ENCODE data around the gene PRPF8. TPM values are rescaled to one million over a fixed set of nuclear protein-coding genes. Genes with fewer than 3 reads are reported as not detected.

The PRPF8 gene
- total RNA-seq, 4 donors from 2014 or later: 176 to 235 (median 194) TPM

- H3K4me3 ChIP-seq: no peak overlapping the region
- TF ChIP-seq EP300 (IDR thresholded peaks at IDR 0.05): no peak
- TF ChIP-seq CTCF (IDR thresholded peaks at IDR 0.05): no peak
- no peak for TF ChIP-seq POLR2A (IDR thresholded peaks at IDR 0.05)
- H3K36me3 ChIP-seq: peaks cover 0 to 22% (median 0%) of the 10 kb centered on the region in 3 donors
- WGBS, 2 donors: 82 to 85% methylated on average over 14 to 15 of the region's 15 CpGs
- H3K9me3 ChIP-seq: no peaks in the 10 kb centered on the region
- DNase-seq (ENCODE audit: low spot score in 2 of 2): no peak
- no peaks in the 10 kb centered on the region for H3K27me3 ChIP-seq
- H3K4me1 ChIP-seq: no peaks in the 10 kb centered on the region
- no peak overlapping the region for H3K27ac ChIP-seq
Measured at GRCh38 chr17:1636732-1637285, 47.9 kb downstream of the PRPF8 start.

- WGBS, 2 donors: 85 to 91% methylated on average over 10 of the region's 10 CpGs
Measured at GRCh38 chr17:1635675-1636465, 48.8 kb downstream of the PRPF8 start.

GRCh38 chr17:1634841-1635650 is 49.6 kb downstream of the PRPF8 start:
- H3K27me3 ChIP-seq: no peaks in the 10 kb centered on the region
- DNase-seq (ENCODE audit: low spot score in 2 of 2): no peak
- TF ChIP-seq CTCF (IDR thresholded peaks at IDR 0.05): no peak
- TF ChIP-seq EP300 (IDR thresholded peaks at IDR 0.05): no peak
- no peak for TF ChIP-seq POLR2A (IDR thresholded peaks at IDR 0.05)
- H3K4me3 ChIP-seq: no peak overlapping the region
- peaks cover 0 to 22% (median 0%) of the 10 kb centered on the region in 3 donors for H3K36me3 ChIP-seq
- whole genome bisulfite sequencing, 2 donors: 92 to 94% methylated on average over 30 to 36 of the region's 45 CpGs
- peaks cover 0 to 4% (median 2%) of the 10 kb centered on the region in 4 donors for H3K4me1 ChIP-seq
- H3K27ac ChIP-seq: no peak overlapping the region
- no peaks in the 10 kb centered on the region for H3K9me3 ChIP-seq

More at GRCh38 chr17:1635675-1636465, 48.8 kb downstream of the PRPF8 start:
- TF ChIP-seq POLR2A (IDR thresholded peaks at IDR 0.05) (no peak), CTCF (IDR thresholded peaks at IDR 0.05) (no peak), EP300 (IDR thresholded peaks at IDR 0.05) (no peak)
- Histone ChIP-seq H3K27ac (no peak overlapping the region), H3K4me1 (no peaks in the 10 kb centered on the region), H3K9me3 (no peaks in the 10 kb centered on the region), H3K27me3 (no peaks in the 10 kb centered on the region), H3K36me3 (peaks cover 0 to 22% (median 0%) of the 10 kb centered on the region in 3 donors), H3K4me3 (no peak overlapping the region)
- DNase-seq (ENCODE audit: low spot score in 2 of 2): no peak

- Histone ChIP-seq H3K27me3 (no peaks in the 10 kb centered on the region), H3K27ac (no peak overlapping the region), H3K4me1 (peaks cover 0 to 34% (median 27%) of the 10 kb centered on the region in 4 donors), H3K36me3 (peaks cover 0 to 9% (median 0%) of the 10 kb centered on the region in 3 donors), H3K9me3 (no peaks in the 10 kb centered on the region), H3K4me3 (no peak overlapping the region)
- no peak for DNase-seq (ENCODE audit: low spot score in 2 of 2)
- TF ChIP-seq EP300 (IDR thresholded peaks at IDR 0.05) (no peak), POLR2A (IDR thresholded peaks at IDR 0.05) (no peak), CTCF (IDR thresholded peaks at IDR 0.05) (no peak)
- 82% methylated on average over 4 of the region's 4 CpGs for WGBS, 2 donors
Measured at GRCh38 chr17:1630662-1631061, 54.0 kb downstream of the PRPF8 start.
